ENCODE measurements around the gene ZBTB7B. TPM values are rescaled to one million over a fixed set of nuclear protein-coding genes. Genes with fewer than 3 reads are reported as not detected.
A peak's percentile ranks its signal among the peaks of the same experiment; 100 is the strongest.

The ZBTB7B gene
- total and polyA plus RNA-seq, 9 of the 15 experiments (the other 6 are each of a cell fraction or from before 2014, with no cell fraction given), result 0.04 to 46.5 (median 15.2) TPM

- TF ChIP-seq ZNF165 (CRISPR knock-in tag; IDR thresholded peaks at IDR 0.05; ENCODE audit: borderline replicate concordance) (no peak), SMAD1 (IDR thresholded peaks at IDR 0.05; ENCODE audit: low read depth, low read length, partially characterized antibody) (no peak), KDM4B (IDR thresholded peaks at IDR 0.05; ENCODE audit: borderline replicate concordance in 2 of 2, low read depth in 1 of 2) (peak in 1 of 2 experiments; percentile 85; a peak in 2 of 4 replicates), HMG20B (CRISPR knock-in tag; IDR thresholded peaks at IDR 0.05) (no peak), BCOR (IDR thresholded peaks at IDR 0.05) (0 out of 2 replicates have a peak, but pooled peaks have one; percentile 16), HNRNPH1 (optimal IDR thresholded peaks at IDR 0.05; ENCODE audit: low read depth, low read length) (no peak), CREB3 (tag; conservative IDR thresholded peaks at IDR 0.05; ENCODE audit: low read depth) (no peak), ZFX (CRISPR knock-in tag; IDR thresholded peaks at IDR 0.05) (peak; percentile 47), RERE (CRISPR knock-in tag; IDR thresholded peaks at IDR 0.05; ENCODE audit: borderline replicate concordance) (no peak), ETS1 (conservative IDR thresholded peaks at IDR 0.05; ENCODE audit: control insufficient read depth, low read depth, low read length) (peak; percentile 18; the same call in 1 of the 2 replicates)
Measured at GRCh38 chr1:155000726-155001424, 1.7 kb upstream of the ZBTB7B start (continued).

Data from K562 (cell line).